Endothelial cell (in vitro differentiated cells): Measurements from ENCODE around the gene HMGB2. TPM values are rescaled to one million over a fixed set of nuclear protein-coding genes. Genes with fewer than 3 reads are reported as not detected.

Experiments used
- DNase-seq: peaks from one replicate; pipeline ENCODE4 v3.0.0; 2021; ENCODE audit warnings: low spot score
- H3K27ac Mint-ChIP-seq: one replicate; pipeline ENCODE4 v1.8.0; 2021; ENCODE audit warnings: mixed read lengths, inconsistent platforms; ENCODE audit not compliant: unreplicated experiment
- H3K27me3 Mint-ChIP-seq: one replicate; pipeline ENCODE4 v1.8.0; 2021; ENCODE audit warnings: mild to moderate bottlenecking, moderate library complexity, mixed read lengths, inconsistent platforms; ENCODE audit not compliant: unreplicated experiment
- H3K36me3 Mint-ChIP-seq: one replicate; pipeline ENCODE4 v1.8.0; 2021; ENCODE audit warnings: mild to moderate bottlenecking, low read depth, mixed read lengths, inconsistent platforms; ENCODE audit not compliant: unreplicated experiment
- H3K4me1 Mint-ChIP-seq: one replicate; pipeline ENCODE4 v1.8.0; 2021; ENCODE audit warnings: mild to moderate bottlenecking, mixed read lengths, inconsistent platforms; ENCODE audit not compliant: unreplicated experiment
- H3K4me3 Mint-ChIP-seq: one replicate; pipeline ENCODE4 v1.8.0; 2021; ENCODE audit warnings: mild to moderate bottlenecking, mixed read lengths, inconsistent platforms; ENCODE audit not compliant: unreplicated experiment
- H3K9me3 Mint-ChIP-seq: one replicate; pipeline ENCODE4 v1.8.0; 2021; ENCODE audit warnings: mixed read lengths, inconsistent platforms; ENCODE audit not compliant: unreplicated experiment
- CTCF ChIP-seq: fragments of 200-600 bp; sonication (generic); IDR thresholded peaks from one replicate; pipeline ENCODE4 v1.5.0; 2021; ENCODE audit warnings: antibody characterized with exemption; ENCODE audit not compliant: unreplicated experiment
- total RNA-seq: library from RNA; stranded (reverse); fragmentation: NEBNext Ultra II Directional; extraction: Animal tissue kit (Norgen Biotek cat#: 25700); gene quantifications from one replicate; pipeline ENCODE4 v1.2.1, GENCODE V29; 2021; ENCODE audit not compliant: unreplicated experiment

HMGB2 gene
- total RNA-seq, 1 donor from 2014 or later = 160 TPM

DNA sequence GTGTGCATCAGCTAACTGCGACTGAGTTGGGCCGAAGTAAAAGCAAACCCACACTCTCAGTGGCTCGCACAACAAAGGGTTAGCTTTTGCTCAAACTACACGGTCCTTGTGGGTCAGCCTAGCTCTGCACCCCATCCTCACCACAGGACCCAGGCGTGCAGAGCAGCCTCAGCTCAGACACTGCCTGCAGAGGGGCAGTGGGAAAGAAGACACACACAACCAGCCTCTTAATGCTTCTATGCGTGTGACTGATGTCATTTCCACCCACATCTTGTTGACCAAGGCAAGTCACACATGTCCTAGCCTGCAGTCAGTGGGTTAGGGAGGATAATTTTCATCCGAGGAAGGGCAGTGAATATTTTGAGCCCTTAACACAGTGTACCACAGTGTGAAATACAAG, 40.5 kb downstream of the HMGB2 start:
- Mint-ChIP-seq H3K27me3 (no peaks in the 10 kb centered on the region), H3K4me3 (no peak overlapping the region), H3K27ac (no peak overlapping the region), H3K9me3 (no peaks in the 10 kb centered on the region), H3K4me1 (peaks cover 18% of the 10 kb centered on the region), H3K36me3 (no peaks in the 10 kb centered on the region)
- DNase-seq = no peak
- TF ChIP-seq CTCF = no peak

GRCh38 chr4:173291899-173292298, 42.3 kb downstream of the HMGB2 start:
- no peak for TF ChIP-seq CTCF
- Mint-ChIP-seq H3K36me3 (peaks cover under 1% of the 10 kb centered on the region), H3K4me1 (peaks cover 20% of the 10 kb centered on the region)

GRCh38 chr4:173289353-173289727, 44.8 kb downstream of the HMGB2 start:
- peak overlapping the region; percentile 80 for H3K27ac Mint-ChIP-seq
- H3K27me3 Mint-ChIP-seq = no peaks in the 10 kb centered on the region
- no peak for TF ChIP-seq CTCF
- H3K9me3 Mint-ChIP-seq = no peaks in the 10 kb centered on the region
- peaks cover 10% of the 10 kb centered on the region for H3K4me1 Mint-ChIP-seq
- peaks cover 18% of the 10 kb centered on the region for H3K36me3 Mint-ChIP-seq
- DNase-seq = no peak
- no peak overlapping the region for H3K4me3 Mint-ChIP-seq

More at GRCh38 chr4:173291899-173292298, 42.3 kb downstream of the HMGB2 start:
- Mint-ChIP-seq H3K4me3 (no peak overlapping the region), H3K9me3 (no peaks in the 10 kb centered on the region), H3K27ac (no peak overlapping the region), H3K27me3 (no peaks in the 10 kb centered on the region)
- DNase-seq = no peak

DNA sequence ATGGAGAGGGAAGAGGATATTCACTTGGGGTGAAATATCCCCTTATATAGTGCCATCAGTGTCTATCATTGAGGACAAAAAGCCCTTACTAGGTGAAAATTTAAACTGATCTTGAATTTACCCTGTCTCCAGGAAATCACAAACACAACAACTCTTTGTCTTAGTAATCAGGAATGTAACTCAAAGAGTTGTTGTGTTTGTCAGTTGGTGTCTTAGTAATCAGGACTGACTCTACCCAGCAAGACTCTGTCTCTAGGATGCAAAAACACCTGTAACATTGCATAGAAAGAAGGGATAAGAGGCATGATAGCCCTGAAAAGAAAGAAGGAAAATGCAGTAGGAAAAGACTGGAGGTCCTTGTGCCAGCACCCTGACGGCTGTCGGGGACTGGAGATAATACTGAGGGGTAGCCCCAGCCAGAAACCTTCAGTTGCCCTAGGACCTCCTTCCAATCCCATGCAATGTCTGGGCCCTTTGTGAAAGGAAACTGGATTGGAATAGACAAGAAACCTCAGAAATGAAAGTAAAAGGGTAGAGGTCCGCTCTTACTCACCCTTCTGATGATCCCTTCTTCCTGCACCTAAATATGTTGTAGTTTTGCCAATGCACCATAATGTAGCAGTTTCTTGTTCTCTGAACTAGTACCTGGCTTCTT, 45.3 kb downstream of the HMGB2 start:
- Mint-ChIP-seq H3K27ac (peak overlapping the region; percentile 80), H3K27me3 (no peaks in the 10 kb centered on the region), H3K4me1 (peaks cover 10% of the 10 kb centered on the region), H3K4me3 (no peak overlapping the region), H3K9me3 (no peaks in the 10 kb centered on the region), H3K36me3 (peaks cover 18% of the 10 kb centered on the region)
- no peak for TF ChIP-seq CTCF
- no peak for DNase-seq

GRCh38 chr4:173288296-173288695, 45.9 kb downstream of the HMGB2 start:
- no peak overlapping the region for H3K4me3 Mint-ChIP-seq
- H3K4me1 Mint-ChIP-seq = peaks cover 10% of the 10 kb centered on the region

More at GRCh38 chr4:173288296-173288695, 45.9 kb downstream of the HMGB2 start:
- peak; percentile 64 for TF ChIP-seq CTCF
- Mint-ChIP-seq H3K27ac (peak overlapping the region; percentile 70), H3K36me3 (peaks cover 19% of the 10 kb centered on the region), H3K27me3 (no peaks in the 10 kb centered on the region), H3K9me3 (no peaks in the 10 kb centered on the region)
- peak; percentile 63 for DNase-seq
